ENCODE measurements around the gene C10orf53.

- TF ChIP-seq, protein P1, sequence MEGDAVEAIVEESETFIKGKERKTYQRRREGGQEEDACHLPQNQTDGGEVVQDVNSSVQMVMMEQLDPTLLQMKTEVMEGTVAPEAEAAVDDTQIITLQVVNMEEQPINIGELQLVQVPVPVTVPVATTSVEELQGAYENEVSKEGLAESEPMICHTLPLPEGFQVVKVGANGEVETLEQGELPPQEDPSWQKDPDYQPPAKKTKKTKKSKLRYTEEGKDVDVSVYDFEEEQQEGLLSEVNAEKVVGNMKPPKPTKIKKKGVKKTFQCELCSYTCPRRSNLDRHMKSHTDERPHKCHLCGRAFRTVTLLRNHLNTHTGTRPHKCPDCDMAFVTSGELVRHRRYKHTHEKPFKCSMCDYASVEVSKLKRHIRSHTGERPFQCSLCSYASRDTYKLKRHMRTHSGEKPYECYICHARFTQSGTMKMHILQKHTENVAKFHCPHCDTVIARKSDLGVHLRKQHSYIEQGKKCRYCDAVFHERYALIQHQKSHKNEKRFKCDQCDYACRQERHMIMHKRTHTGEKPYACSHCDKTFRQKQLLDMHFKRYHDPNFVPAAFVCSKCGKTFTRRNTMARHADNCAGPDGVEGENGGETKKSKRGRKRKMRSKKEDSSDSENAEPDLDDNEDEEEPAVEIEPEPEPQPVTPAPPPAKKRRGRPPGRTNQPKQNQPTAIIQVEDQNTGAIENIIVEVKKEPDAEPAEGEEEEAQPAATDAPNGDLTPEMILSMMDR (IDR thresholded peaks at IDR 0.05) = no peak
- TF ChIP-seq EP300 (IDR thresholded peaks at IDR 0.05) (no peak), POLR2A (IDR thresholded peaks at IDR 0.05) (no peak)
Observed at GRCh38 chr10:49642311-49642710, 37.1 kb upstream of the C10orf53 start.

Measured in stomach (tissue), 4 donors.